HCT116 (cell line): ENCODE data around the gene CD300C. TPM values are rescaled to one million over a fixed set of nuclear protein-coding genes. Genes with fewer than 3 reads are reported as not detected.

Source experiments
- ATAC-seq: fragments of 200-7000 bp; cut with Tn5 transposase; 2 replicates; pipeline ENCODE4 v1.9.1; 2020; ENCODE audit warnings: mild to moderate bottlenecking, moderate library complexity
- BruUV-seq: library from RNA; stranded (reverse); fragments of 400-500 nt; replicated peaks from 2 replicates; lab custom pipeline; 2021; lab: Mats Ljungman, UMichigan
- CTCF ChIA-PET: fragments of 300-600 bp; sonication (Branson Sonifier 250); formaldehyde crosslinking; loops from one replicate; lab custom pipeline; 2021; ENCODE audit warnings: antibody characterized with exemption; lab: Charles Lee
- POLR2A ChIA-PET: fragments of 300-600, 350-600 bp; sonication (Branson Sonifier 250); formaldehyde crosslinking; loops from one replicate; lab custom pipeline; 2021; ENCODE audit warnings: antibody characterized with exemption; lab: Charles Lee
- RAD21 ChIA-PET, 2 experiments: fragments of 300-600 bp; sonication (Branson Sonifier 250); formaldehyde crosslinking; loops; one replicate each; lab custom pipeline; 2023; ENCODE audit warnings: low total read pairs in 2 of 2; ENCODE audit not compliant: uncharacterized antibody in 2 of 2, unreplicated experiment in 2 of 2, low non-redundant PET in 1 of 2; lab: Charles Lee
- DNase-seq: peaks from one replicate; pipeline ENCODE4 v3.0.0-alpha.2; 2010; ENCODE audit warnings: low read depth, low spot score
- H2AFZ ChIP-seq: fragments of 200-600 bp; shearing (Covaris generic), sonication (generic); 2 replicates; pipeline ENCODE4 v1.6.1; 2017; ENCODE audit warnings: low read depth, mixed run types, mixed read lengths, antibody characterized with exemption, low read length; ENCODE audit not compliant: poor library complexity, severe bottlenecking
- H3K27ac ChIP-seq: 2 replicates; pipeline ENCODE4 v1.5.1; 2012; ENCODE audit warnings: low read depth, low read length
- H3K27me3 ChIP-seq: fragments of 200-600 bp; sonication (generic); 2 replicates; pipeline ENCODE4 v1.6.1; 2016; ENCODE audit warnings: mixed run types, low read length, mixed read lengths; ENCODE audit not compliant: insufficient read depth
- H3K36me3 ChIP-seq, 2 experiments: fragments of 200-500 bp in 1 of 2; fragments of 200-600 bp in 1 of 2; sonication (Bioruptor generic) in 1 of 2; sonication (generic) in 1 of 2; 2 replicates each; pipeline versions ENCODE4 v1.5.1 to v1.6.1; 2014 to 2016; ENCODE audit warnings: low read length in 2 of 2, inconsistent platforms in 1 of 2, mixed read lengths in 1 of 2, mixed run types in 1 of 2; ENCODE audit not compliant: insufficient read depth in 2 of 2, control insufficient read depth in 1 of 2
- H3K4me1 ChIP-seq, 2 experiments: fragments of 200-600 bp in 1 of 2; sonication (generic) in 1 of 2; 2 replicates each; pipeline versions ENCODE4 v1.5.1 to v1.6.1; 2012 to 2017; ENCODE audit warnings: low read length in 2 of 2, inconsistent platforms in 1 of 2, mild to moderate bottlenecking in 1 of 2, mixed read lengths in 1 of 2, mixed run types in 1 of 2, moderate library complexity in 1 of 2; ENCODE audit not compliant: insufficient read depth in 2 of 2, control insufficient read depth in 1 of 2
- H3K4me2 ChIP-seq: fragments of 200-600 bp; sonication (generic); 2 replicates; pipeline ENCODE4 v1.6.1; 2017; ENCODE audit warnings: mixed run types, low read length, mixed read lengths
- H3K4me3 ChIP-seq, 2 experiments: fragments of 200-600 bp in 1 of 2; sonication (generic) in 1 of 2; replicated peaks in 1 of 2; 2 replicates each; pipeline ENCODE4 v1.5.1; 2011 to 2016; ENCODE audit warnings: low read length in 2 of 2, control low read depth in 1 of 2, low read depth in 1 of 2, mild to moderate bottlenecking in 1 of 2, mixed read lengths in 1 of 2, mixed run types in 1 of 2
- H3K79me2 ChIP-seq: fragments of 200-600 bp; sonication (generic); 2 replicates; pipeline ENCODE4 v1.6.1; 2017; ENCODE audit warnings: mild to moderate bottlenecking, mixed run types, low read length, moderate library complexity, mixed read lengths; ENCODE audit not compliant: insufficient read depth
- H3K9ac ChIP-seq: fragments of 200-600 bp; sonication (generic); 2 replicates; pipeline ENCODE4 v1.6.1; 2016; ENCODE audit warnings: low read length, mixed read lengths
- H3K9me2 ChIP-seq: fragments of 200-600 bp; sonication (generic), shearing (Covaris generic); 2 replicates; pipeline ENCODE4 v1.6.1; 2017; ENCODE audit warnings: mixed run types, mild to moderate bottlenecking, moderate library complexity; ENCODE audit not compliant: insufficient read depth
- H3K9me3 ChIP-seq, 2 experiments: fragments of 200-500 bp in 1 of 2; fragments of 200-600 bp in 1 of 2; sonication (Bioruptor generic) in 1 of 2; sonication (generic) in 1 of 2; 2 replicates each; pipeline ENCODE4 v1.6.1; 2014 to 2017; ENCODE audit warnings: low read length in 2 of 2, mixed read lengths in 2 of 2, inconsistent platforms in 1 of 2, low read depth in 1 of 2, mild to moderate bottlenecking in 1 of 2, mixed run types in 1 of 2, moderate library complexity in 1 of 2; ENCODE audit not compliant: control insufficient read depth in 1 of 2, insufficient read depth in 1 of 2
- H4K20me1 ChIP-seq: fragments of 200-600 bp; sonication (generic), shearing (Covaris generic); 2 replicates; pipeline ENCODE4 v1.6.1; 2017; ENCODE audit warnings: mixed run types, mild to moderate bottlenecking, moderate library complexity; ENCODE audit not compliant: insufficient read depth
- CBX3 ChIP-seq: IDR thresholded peaks from 2 replicates; pipeline ENCODE4 v1.6.1; 2012; ENCODE audit warnings: low read depth
- CEBPB ChIP-seq: IDR thresholded peaks from 2 replicates; pipeline ENCODE4 v1.6.1; 2012; ENCODE audit warnings: low read depth
- EGR1 ChIP-seq: IDR thresholded peaks from 2 replicates; pipeline ENCODE4 v1.6.1; 2012; ENCODE audit warnings: low read depth
- ELF1 ChIP-seq: IDR thresholded peaks from 2 replicates; pipeline ENCODE4 v1.6.1; 2012; ENCODE audit warnings: low read depth, borderline replicate concordance
- EZH2 ChIP-seq: fragments of 200-600 bp; sonication (generic); IDR thresholded peaks from 2 replicates; pipeline ENCODE4 v1.6.1; 2017; ENCODE audit warnings: antibody characterized with exemption, mixed run types
- EZH2phosphoT487 ChIP-seq: fragments of 200-600 bp; IDR thresholded peaks from 2 replicates; pipeline ENCODE4 v1.6.1; 2018; ENCODE audit warnings: antibody characterized with exemption, borderline replicate concordance
- FOSL1 ChIP-seq: IDR thresholded peaks from 2 replicates; pipeline ENCODE4 v1.6.1; 2012; ENCODE audit warnings: low read depth
- JUND ChIP-seq: IDR thresholded peaks from 2 replicates; pipeline ENCODE4 v1.6.1; 2012
- POLR2A ChIP-seq: IDR thresholded peaks from 2 replicates; pipeline ENCODE4 v1.7.0; 2011; ENCODE audit warnings: borderline replicate concordance; ENCODE audit not compliant: insufficient read depth, insufficient read length; ENCODE audit errors: extremely low read depth
- POLR2AphosphoS5 ChIP-seq: IDR thresholded peaks from 2 replicates; pipeline ENCODE4 v1.6.1; 2011; ENCODE audit warnings: mild to moderate bottlenecking, low read depth, low read length, moderate library complexity
- RAD21 ChIP-seq: IDR thresholded peaks from 2 replicates; pipeline ENCODE4 v1.6.1; 2012; ENCODE audit warnings: low read depth, mild to moderate bottlenecking
- SIN3A ChIP-seq: IDR thresholded peaks from 2 replicates; pipeline ENCODE4 v1.6.1; 2012; ENCODE audit warnings: low read depth
- SP1 ChIP-seq: IDR thresholded peaks from 2 replicates; pipeline ENCODE4 v1.6.1; 2012; ENCODE audit warnings: low read depth
- TCF7L2 ChIP-seq: IDR thresholded peaks from 2 replicates; pipeline ENCODE4 v1.7.0; 2011; ENCODE audit warnings: borderline replicate concordance, inconsistent platforms; ENCODE audit not compliant: insufficient read depth, insufficient read length; ENCODE audit errors: extremely low read depth
- YY1 ChIP-seq: IDR thresholded peaks from 2 replicates; pipeline ENCODE4 v1.6.1; 2011; ENCODE audit warnings: low read length, low read depth, moderate library complexity, mild to moderate bottlenecking; ENCODE audit not compliant: insufficient replicate concordance; ENCODE audit errors: extremely low read depth
- ZFX ChIP-seq: fragments of 450-650 bp; IDR thresholded peaks from 2 replicates; pipeline ENCODE4 v1.6.1; 2017
- intact Hi-C: fragments of 100-400 bp; cut with micrococcal nuclease; formaldehyde crosslinking; loops from 2 replicates; pipeline ENCODE4 v1.10.0; 2022
- total RNA-seq: library from RNA; stranded (reverse); gene quantifications from one replicate; pipeline ENCODE4 v1.2.1, GENCODE V29; 2021; ENCODE audit not compliant: unreplicated experiment
- TF ChIP-seq, protein P1 (sequence below): IDR thresholded peaks from 2 replicates; pipeline ENCODE4 v1.6.1; 2012
- TF ChIP-seq, protein P2 (sequence below): IDR thresholded peaks from 2 replicates; pipeline ENCODE4 v1.6.1; 2012
- TF ChIP-seq, protein P3 (sequence below): IDR thresholded peaks from 2 replicates; pipeline ENCODE4 v1.6.1; 2011; ENCODE audit warnings: mild to moderate bottlenecking, low read length, moderate library complexity; ENCODE audit not compliant: insufficient replicate concordance; ENCODE audit errors: extremely low read depth
- TF ChIP-seq, protein P4 (sequence below), 3 experiments: fragments of 200-600 bp in 1 of 3; sonication (generic) in 1 of 3; IDR thresholded peaks in 2 of 3; conservative IDR thresholded peaks in 1 of 3; 2 replicates each; pipeline ENCODE4 v1.5.1; 2012 to 2017; ENCODE audit warnings: low read depth in 2 of 3, low read length in 2 of 3, antibody characterized with exemption in 1 of 3, borderline replicate concordance in 1 of 3, control low read depth in 1 of 3, mild to moderate bottlenecking in 1 of 3, mixed read lengths in 1 of 3, mixed run types in 1 of 3, moderate library complexity in 1 of 3; ENCODE audit not compliant: insufficient read depth in 1 of 3

The CD300C gene
- total RNA-seq, 1 experiment from 2014 or later = 0.15 TPM

DNA sequence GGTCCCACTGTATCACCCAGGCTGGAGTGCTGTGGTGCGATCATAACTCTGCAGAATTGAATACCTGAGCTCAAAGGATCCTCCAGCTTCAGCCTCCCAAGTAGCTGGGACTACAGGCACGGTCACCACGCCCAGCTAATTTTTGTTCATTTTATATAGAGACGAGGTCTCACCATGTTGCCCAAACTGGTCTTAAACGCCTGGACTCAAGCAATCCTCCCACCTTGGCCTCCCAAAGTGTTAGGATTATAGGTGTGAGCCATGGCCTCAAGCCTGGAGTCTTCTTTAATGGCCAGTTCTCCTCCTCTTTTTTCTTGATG, 15.1 kb downstream of the CD300C start:
- no peak overlapping the region for H2AFZ ChIP-seq
- H3K79me2 ChIP-seq = no peaks in the 10 kb centered on the region
- BruUV-seq = no TSS peak
- no peak for TF ChIP-seq SP1
- no peak for TF ChIP-seq TCF7L2
- TF ChIP-seq ELF1 = no peak
- no peak for TF ChIP-seq FOSL1
- no peak for TF ChIP-seq EGR1
- TF ChIP-seq POLR2A = no peak
- no peak for TF ChIP-seq POLR2AphosphoS5
- no peak for TF ChIP-seq CBX3
- TF ChIP-seq EZH2 = no peak
- TF ChIP-seq ZFX = no peak
- TF ChIP-seq, protein P1, sequence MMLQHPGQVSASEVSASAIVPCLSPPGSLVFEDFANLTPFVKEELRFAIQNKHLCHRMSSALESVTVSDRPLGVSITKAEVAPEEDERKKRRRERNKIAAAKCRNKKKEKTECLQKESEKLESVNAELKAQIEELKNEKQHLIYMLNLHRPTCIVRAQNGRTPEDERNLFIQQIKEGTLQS = no peak
- TF ChIP-seq, protein P2, sequence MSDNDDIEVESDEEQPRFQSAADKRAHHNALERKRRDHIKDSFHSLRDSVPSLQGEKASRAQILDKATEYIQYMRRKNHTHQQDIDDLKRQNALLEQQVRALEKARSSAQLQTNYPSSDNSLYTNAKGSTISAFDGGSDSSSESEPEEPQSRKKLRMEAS = no peak
- TF ChIP-seq CEBPB = no peak
- TF ChIP-seq, protein P3, sequence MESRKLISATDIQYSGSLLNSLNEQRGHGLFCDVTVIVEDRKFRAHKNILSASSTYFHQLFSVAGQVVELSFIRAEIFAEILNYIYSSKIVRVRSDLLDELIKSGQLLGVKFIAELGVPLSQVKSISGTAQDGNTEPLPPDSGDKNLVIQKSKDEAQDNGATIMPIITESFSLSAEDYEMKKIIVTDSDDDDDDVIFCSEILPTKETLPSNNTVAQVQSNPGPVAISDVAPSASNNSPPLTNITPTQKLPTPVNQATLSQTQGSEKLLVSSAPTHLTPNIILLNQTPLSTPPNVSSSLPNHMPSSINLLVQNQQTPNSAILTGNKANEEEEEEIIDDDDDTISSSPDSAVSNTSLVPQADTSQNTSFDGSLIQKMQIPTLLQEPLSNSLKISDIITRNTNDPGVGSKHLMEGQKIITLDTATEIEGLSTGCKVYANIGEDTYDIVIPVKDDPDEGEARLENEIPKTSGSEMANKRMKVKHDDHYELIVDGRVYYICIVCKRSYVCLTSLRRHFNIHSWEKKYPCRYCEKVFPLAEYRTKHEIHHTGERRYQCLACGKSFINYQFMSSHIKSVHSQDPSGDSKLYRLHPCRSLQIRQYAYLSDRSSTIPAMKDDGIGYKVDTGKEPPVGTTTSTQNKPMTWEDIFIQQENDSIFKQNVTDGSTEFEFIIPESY = no peak
- TF ChIP-seq, protein P4, sequence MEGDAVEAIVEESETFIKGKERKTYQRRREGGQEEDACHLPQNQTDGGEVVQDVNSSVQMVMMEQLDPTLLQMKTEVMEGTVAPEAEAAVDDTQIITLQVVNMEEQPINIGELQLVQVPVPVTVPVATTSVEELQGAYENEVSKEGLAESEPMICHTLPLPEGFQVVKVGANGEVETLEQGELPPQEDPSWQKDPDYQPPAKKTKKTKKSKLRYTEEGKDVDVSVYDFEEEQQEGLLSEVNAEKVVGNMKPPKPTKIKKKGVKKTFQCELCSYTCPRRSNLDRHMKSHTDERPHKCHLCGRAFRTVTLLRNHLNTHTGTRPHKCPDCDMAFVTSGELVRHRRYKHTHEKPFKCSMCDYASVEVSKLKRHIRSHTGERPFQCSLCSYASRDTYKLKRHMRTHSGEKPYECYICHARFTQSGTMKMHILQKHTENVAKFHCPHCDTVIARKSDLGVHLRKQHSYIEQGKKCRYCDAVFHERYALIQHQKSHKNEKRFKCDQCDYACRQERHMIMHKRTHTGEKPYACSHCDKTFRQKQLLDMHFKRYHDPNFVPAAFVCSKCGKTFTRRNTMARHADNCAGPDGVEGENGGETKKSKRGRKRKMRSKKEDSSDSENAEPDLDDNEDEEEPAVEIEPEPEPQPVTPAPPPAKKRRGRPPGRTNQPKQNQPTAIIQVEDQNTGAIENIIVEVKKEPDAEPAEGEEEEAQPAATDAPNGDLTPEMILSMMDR (IDR thresholded peaks at IDR 0.05 in 2 of 3, conservative IDR thresholded peaks at IDR 0.05 in 1 of 3; ENCODE audit: borderline replicate concordance in 1 of 3, insufficient read depth in 1 of 3, low read depth in 2 of 3, low read length in 2 of 3) = no peak
- TF ChIP-seq EZH2phosphoT487 = no peak
- no peak for TF ChIP-seq RAD21
- no peak for TF ChIP-seq YY1
- TF ChIP-seq JUND = no peak
- TF ChIP-seq SIN3A = no peak
- TF ChIP-seq, all 23 proteins: peak for 0
- no peak for DNase-seq
- no peaks in the 10 kb centered on the region for H3K9me2 ChIP-seq
- H3K4me1 ChIP-seq = no peaks in the 10 kb centered on the region
- ChIA-PET POLR2A (no interaction called here), CTCF (interaction anchor here (3.2 to 4.7 kb wide), 2 partner anchors 150 to 162 kb away, joined by 43 to 49 read pairs; partner anchors contain the start of gene GPR142), RAD21 (no interaction called here)
- no peak for ATAC-seq
- no peak overlapping the region for H3K4me3 ChIP-seq
- no peak overlapping the region for H3K9ac ChIP-seq
- H3K4me2 ChIP-seq = no peak overlapping the region
- intact Hi-C loops = loop anchor here (5.0 kb wide), 1 partner anchor 318 kb away; the partner anchor contains the start of gene TTYH2
- H3K27ac ChIP-seq = no peak overlapping the region
- H3K9me3 ChIP-seq = no peaks in the 10 kb centered on the region
- no peaks in the 10 kb centered on the region for H3K36me3 ChIP-seq
- peaks cover 42% of the 10 kb centered on the region for H3K27me3 ChIP-seq
- H4K20me1 ChIP-seq = no peaks in the 10 kb centered on the region
